Dedifferentiated amniotic fluid mesenchymal stem cell (primary cell): ENCODE measurements around the gene CRHR2.

Experiments used
- DNase-seq: peaks from one replicate; pipeline ENCODE4 v3.0.0-alpha.2; 2016; ENCODE audit errors: extremely low spot score

The CRHR2 gene

DNA sequence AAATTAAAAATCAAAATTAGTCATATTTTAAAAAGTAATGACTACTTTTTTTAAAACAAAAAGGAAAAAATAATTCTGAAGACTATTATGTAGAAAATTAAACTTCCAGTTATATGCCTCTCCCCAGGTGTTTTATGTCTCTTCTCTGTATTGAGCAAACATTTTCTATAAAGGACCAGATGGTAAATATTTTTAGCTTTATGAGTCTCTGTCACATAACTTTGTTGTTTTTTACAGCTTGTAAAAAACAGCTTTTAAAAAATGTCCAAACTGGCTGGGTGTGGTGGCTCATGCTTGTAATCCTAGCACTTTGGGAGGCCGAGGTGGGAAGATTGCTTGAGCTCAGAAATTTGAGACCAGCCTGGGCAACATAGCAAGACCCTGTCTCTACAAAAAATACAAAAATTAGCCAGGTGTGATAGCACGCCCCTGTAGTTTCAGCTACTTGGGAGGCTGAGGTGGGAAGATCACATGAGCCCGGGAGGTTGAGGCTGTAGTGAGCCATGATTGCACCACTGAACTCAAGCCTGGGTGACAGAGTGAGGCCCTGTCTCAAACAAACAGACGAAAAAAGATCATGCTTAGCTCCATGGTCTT, 64.1 kb downstream of the CRHR2 start:
- DNase-seq, result no peak

DNA sequence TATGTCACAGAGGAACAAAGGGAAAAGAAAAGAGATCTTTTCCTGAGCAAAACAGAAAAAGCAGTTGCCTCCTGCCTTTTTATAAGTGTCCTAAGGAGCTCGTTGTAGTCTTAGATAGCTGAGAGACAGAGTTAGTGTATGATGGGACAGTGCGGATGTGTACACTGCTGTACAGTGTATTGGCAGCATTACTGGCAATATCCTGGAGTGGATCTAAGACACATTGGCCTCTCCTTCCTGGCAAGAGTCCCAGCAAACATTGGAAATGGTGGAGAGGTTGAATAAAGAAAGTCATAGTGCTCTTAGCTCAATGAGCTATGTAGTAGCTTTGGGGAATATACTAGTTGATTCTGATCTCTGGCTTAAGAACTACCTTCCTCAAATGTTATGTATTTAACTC, 64.9 kb downstream of the CRHR2 start:
- DNase-seq, result no peak

DNA sequence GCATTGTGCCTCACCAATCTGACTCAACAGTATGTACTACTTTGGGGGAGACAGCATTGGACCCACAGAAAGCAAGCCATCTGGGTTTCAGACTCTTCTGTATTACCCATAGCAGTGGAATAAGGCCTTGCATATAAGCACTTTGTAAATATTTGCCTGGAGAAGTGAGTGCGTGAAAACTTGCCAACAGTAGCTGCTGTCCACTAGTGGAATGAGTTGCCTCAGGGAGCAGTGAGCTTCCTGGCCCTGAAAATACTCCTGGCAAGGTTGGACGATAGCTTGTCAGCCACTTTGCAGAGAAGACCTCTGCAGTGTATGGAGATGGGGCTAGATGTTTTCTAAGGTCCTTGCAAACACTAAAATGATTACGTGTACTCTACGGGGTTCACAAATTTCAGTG, 65.9 kb downstream of the CRHR2 start:
- no peak for DNase-seq

DNA sequence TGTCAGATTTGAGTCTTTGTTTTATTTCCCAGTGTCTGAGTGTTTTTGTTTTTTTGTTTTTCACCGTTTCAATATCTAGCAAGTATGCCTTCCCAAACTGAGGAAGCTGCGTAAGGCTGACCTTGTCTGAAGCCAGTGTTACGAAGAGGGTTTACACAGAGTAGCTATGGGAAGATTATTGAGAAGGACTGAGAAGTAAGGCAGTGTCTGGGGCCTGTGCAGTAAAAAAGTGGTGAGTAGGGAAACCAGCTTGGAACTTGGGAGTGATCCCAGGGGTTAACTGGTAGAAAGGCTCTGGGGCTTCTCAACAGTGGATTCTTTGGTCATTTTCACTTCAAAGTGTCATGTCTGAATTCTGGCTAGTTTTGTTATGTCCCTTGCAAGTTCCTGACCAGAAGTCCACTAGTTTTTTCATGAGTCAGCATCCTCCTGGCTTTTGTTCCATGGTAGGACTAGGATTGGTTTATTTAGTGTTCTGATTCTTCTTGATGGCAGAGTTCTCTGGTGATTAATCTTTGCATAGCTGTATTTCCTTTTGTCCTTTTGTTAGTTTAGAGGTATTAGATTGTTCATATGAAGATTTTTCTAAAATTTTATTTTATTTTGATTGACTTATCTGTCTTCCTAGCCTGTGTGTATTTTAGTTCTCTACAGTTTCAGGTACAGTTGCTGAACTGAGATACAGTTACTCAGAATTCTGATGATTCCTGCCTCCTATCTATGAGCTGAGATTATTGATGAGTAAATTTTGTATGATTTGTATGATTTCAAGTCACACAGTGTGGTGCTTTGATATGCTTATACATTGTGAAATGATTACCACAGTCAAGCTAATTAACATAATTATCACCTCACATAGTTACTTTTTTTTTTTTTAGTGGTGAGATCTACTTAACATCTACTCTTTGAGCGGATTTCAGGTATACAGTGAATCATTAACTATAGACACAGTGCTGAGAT, 68.6 kb downstream of the CRHR2 start:
- no peak for DNase-seq

DNA sequence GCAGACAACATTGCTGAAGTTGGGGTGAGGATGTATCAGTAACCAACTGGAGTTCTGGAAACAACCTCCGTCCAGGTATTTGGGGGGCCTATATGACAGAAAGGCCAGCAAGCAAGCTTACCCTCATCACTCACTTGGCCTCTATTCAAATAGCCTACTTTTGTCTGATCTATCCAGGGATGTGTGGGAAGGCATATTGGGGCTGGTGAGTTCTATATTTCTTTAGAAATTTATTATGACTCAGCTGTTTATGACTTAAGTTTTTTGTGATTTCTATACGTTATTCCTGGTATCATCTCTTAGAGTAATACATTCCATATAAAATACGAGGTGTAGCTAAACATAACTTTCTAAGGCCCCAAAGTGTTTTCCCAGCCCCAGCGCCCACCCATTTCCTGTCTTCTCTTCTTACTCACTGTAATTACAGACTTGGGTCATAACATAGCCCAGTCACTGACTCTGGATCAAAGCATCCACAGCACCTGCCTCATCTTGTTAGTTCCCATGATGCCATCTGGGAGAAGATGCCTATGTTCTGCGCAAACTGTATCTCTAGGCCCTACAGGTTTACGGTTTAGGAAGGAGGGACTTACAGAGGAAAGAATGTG, 69.5 kb downstream of the CRHR2 start:
- DNase-seq, result no peak

DNA sequence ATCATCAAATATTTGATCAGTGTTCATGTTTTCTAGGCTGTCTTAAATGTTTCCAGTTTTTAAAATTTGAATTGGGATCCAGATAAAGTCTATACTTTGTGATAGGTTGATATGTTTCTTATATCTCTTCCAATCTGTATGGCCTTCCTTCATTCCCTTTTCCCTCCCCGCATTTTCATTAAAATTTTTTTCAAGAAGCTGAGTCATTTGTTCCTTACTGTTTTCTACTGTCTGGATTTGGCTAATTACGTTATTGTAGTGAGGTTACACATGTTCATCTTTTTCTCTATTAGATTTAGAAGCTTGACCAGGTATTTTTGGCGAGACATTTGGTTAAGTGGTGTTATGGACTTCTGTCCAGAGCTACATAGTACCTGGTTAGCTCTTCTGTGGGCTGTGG, 76.4 kb downstream of the CRHR2 start:
- DNase-seq, result no peak

DNA sequence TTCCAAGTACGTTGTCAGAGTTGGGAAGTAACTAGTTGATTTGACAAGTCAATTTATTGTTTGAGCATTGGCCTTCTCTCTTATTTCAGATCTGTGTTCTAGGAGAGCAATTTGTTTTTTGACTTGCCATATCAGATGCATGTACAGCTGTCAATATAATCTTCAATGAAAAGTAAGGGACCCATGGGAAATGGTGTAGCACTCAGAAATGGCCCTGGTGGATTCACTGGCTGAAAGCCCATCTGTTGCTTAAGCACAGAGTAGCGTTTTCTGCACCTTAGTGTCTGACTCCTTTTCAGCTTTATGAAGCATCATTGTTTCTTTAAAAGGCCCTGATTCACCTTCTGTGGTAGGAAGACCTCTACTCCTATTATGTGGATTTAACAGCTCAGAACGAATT, 77.4 kb downstream of the CRHR2 start:
- no peak for DNase-seq
